Panc1 (cell line): ENCODE results near the gene ERICH3. TPM values are rescaled to one million over a fixed set of nuclear protein-coding genes. Genes with fewer than 3 reads are reported as not detected.
A peak's percentile ranks its signal among the peaks of the same experiment; 100 is the strongest.

Experiments
- ATAC-seq: fragments of 200-7000 bp; cut with Tn5 transposase; 2 replicates; pipeline ENCODE4 v1.9.1; 2020; ENCODE audit warnings: mild to moderate bottlenecking, moderate library complexity
- BruUV-seq: library from RNA; stranded (reverse); fragments of 400-500 nt; replicated peaks from 2 replicates; lab custom pipeline; 2021; lab: Mats Ljungman, UMichigan
- CTCF ChIA-PET: fragments of 300-600 bp; sonication (Branson Sonifier 250); formaldehyde crosslinking; loops from one replicate; lab custom pipeline; 2022; ENCODE audit warnings: antibody characterized with exemption; lab: Charles Lee
- POLR2A ChIA-PET: fragments of 300-600 bp; sonication (Branson Sonifier 250); formaldehyde crosslinking; loops from one replicate; lab custom pipeline; 2022; ENCODE audit warnings: antibody characterized with exemption; lab: Charles Lee
- DNase-seq: peaks from one replicate; pipeline ENCODE4 v3.0.0-alpha.2; 2010; ENCODE audit warnings: low read depth, low spot score
- H3K27ac ChIP-seq: 2 replicates; pipeline ENCODE4 v1.5.1; 2011; ENCODE audit warnings: mild to moderate bottlenecking, low read length, inconsistent platforms
- H3K27me3 ChIP-seq: fragments of 200-500 bp; sonication (Bioruptor generic); 2 replicates; pipeline ENCODE4 v1.6.0; 2014; ENCODE audit warnings: low read length, inconsistent platforms; ENCODE audit not compliant: control insufficient read depth, insufficient read depth
- H3K36me3 ChIP-seq: fragments of 200-500 bp; sonication (Bioruptor generic); 2 replicates; pipeline ENCODE4 v1.5.1; 2014; ENCODE audit warnings: inconsistent platforms, mild to moderate bottlenecking, low read length, moderate library complexity; ENCODE audit not compliant: control insufficient read depth, insufficient read depth
- H3K4me1 ChIP-seq: 2 replicates; pipeline ENCODE4 v1.5.1; 2011; ENCODE audit warnings: inconsistent platforms, mild to moderate bottlenecking, low read length, moderate library complexity; ENCODE audit not compliant: control insufficient read depth, insufficient read depth
- H3K4me3 ChIP-seq, 2 experiments: 2 replicates each; pipeline ENCODE4 v1.5.1; 2011 to 2012; ENCODE audit warnings: low read depth in 2 of 2, low read length in 2 of 2, mild to moderate bottlenecking in 2 of 2, inconsistent platforms in 1 of 2, moderate library complexity in 1 of 2
- H3K9me3 ChIP-seq: fragments of 200-500 bp; sonication (Bioruptor generic); 2 replicates; pipeline ENCODE4 v1.5.1; 2014; ENCODE audit warnings: low read depth, mild to moderate bottlenecking, inconsistent platforms, low read length, moderate library complexity; ENCODE audit not compliant: control insufficient read depth, insufficient read depth
- POLR2AphosphoS5 ChIP-seq: IDR thresholded peaks from 2 replicates; pipeline ENCODE4 v1.6.1; 2012; ENCODE audit warnings: mild to moderate bottlenecking, low read depth, low read length, moderate library complexity
- SIN3A ChIP-seq: IDR thresholded peaks from 2 replicates; pipeline ENCODE4 v1.6.1; 2012; ENCODE audit warnings: low read depth, mild to moderate bottlenecking, low read length, moderate library complexity, borderline replicate concordance; ENCODE audit not compliant: insufficient read depth
- TCF7L2 ChIP-seq: IDR thresholded peaks from 2 replicates; pipeline ENCODE4 v1.6.1; 2011; ENCODE audit warnings: mild to moderate bottlenecking, low read depth, low read length, inconsistent platforms
- in situ Hi-C: cut with HindIII; loops from 2 replicates; pipeline ENCODE4 v1.10.0; 2016; ENCODE audit warnings: low sequenced_read_pairs, low pct_unique_long_range_greater_than_20kb
- intact Hi-C: fragments of 100-400 bp; cut with micrococcal nuclease; formaldehyde crosslinking; loops from one replicate; pipeline ENCODE4 v1.10.0; 2022; ENCODE audit not compliant: unreplicated experiment
- total RNA-seq: library from RNA; stranded (reverse); gene quantifications from one replicate; pipeline ENCODE4 v1.2.1, GENCODE V29; 2021; ENCODE audit not compliant: unreplicated experiment
- TF ChIP-seq, protein P1 (sequence below), 2 experiments: IDR thresholded peaks; 2 replicates each; pipeline ENCODE4 v1.6.1; 2011 to 2012; ENCODE audit warnings: low read depth in 2 of 2, control low read depth in 1 of 2, low read length in 1 of 2, mild to moderate bottlenecking in 1 of 2, moderate library complexity in 1 of 2; ENCODE audit not compliant: insufficient read depth in 1 of 2
- TF ChIP-seq, protein P2 (sequence below): fragments of 450-650 bp; IDR thresholded peaks from 2 replicates; pipeline ENCODE4 v1.5.1; 2017; ENCODE audit warnings: mild to moderate bottlenecking

ERICH3 gene
- total RNA-seq, 1 experiment from 2014 or later: not detected

DNA sequence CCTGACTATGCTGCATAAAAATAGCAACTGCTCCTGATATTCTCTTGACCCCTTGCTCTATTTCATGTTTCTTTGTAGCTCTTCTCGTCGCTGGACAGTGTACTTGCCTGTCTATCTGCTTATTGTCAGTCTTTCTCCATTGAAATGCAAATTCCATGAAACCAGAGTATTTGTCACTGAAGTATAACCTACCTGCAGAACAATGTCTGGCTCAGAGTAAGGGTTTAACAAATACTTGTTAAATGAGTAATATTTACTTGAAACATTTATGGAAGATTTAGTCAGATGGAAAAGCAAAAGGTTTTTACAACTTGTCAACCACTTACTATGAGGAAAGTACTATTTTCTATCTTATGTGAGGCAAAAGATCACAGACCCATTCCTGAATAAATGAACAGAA, 19.9 kb upstream of the ERICH3 start:
- intact Hi-C loops (loop anchor here (10.0 kb wide), 1 partner anchor 489 kb away; no protein-coding TSS in a partner anchor), in situ Hi-C loops (no loop called here)
- peak; percentile 25 for DNase-seq
- no peak overlapping the region for H3K4me3 ChIP-seq
- CTCF ChIA-PET: interaction anchor here (0.7 kb wide), 1 partner anchor 194 kb away, joined by 6 read pairs; no protein-coding TSS in a partner anchor
- no peak overlapping the region for H3K27ac ChIP-seq
- no peaks in the 10 kb centered on the region for H3K36me3 ChIP-seq
- BruUV-seq: no TSS peak
- H3K9me3 ChIP-seq: no peaks in the 10 kb centered on the region
- ATAC-seq: peak; percentile 68
- H3K4me1 ChIP-seq: no peaks in the 10 kb centered on the region; the same call in 1 of the 2 replicates
- POLR2A ChIA-PET: no interaction called here
- TF ChIP-seq, protein P1, sequence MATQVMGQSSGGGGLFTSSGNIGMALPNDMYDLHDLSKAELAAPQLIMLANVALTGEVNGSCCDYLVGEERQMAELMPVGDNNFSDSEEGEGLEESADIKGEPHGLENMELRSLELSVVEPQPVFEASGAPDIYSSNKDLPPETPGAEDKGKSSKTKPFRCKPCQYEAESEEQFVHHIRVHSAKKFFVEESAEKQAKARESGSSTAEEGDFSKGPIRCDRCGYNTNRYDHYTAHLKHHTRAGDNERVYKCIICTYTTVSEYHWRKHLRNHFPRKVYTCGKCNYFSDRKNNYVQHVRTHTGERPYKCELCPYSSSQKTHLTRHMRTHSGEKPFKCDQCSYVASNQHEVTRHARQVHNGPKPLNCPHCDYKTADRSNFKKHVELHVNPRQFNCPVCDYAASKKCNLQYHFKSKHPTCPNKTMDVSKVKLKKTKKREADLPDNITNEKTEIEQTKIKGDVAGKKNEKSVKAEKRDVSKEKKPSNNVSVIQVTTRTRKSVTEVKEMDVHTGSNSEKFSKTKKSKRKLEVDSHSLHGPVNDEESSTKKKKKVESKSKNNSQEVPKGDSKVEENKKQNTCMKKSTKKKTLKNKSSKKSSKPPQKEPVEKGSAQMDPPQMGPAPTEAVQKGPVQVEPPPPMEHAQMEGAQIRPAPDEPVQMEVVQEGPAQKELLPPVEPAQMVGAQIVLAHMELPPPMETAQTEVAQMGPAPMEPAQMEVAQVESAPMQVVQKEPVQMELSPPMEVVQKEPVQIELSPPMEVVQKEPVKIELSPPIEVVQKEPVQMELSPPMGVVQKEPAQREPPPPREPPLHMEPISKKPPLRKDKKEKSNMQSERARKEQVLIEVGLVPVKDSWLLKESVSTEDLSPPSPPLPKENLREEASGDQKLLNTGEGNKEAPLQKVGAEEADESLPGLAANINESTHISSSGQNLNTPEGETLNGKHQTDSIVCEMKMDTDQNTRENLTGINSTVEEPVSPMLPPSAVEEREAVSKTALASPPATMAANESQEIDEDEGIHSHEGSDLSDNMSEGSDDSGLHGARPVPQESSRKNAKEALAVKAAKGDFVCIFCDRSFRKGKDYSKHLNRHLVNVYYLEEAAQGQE (IDR thresholded peaks at IDR 0.05; ENCODE audit: insufficient read depth in 1 of 2, low read depth in 2 of 2, low read length in 1 of 2): no peak
- TF ChIP-seq TCF7L2 (no peak), SIN3A (no peak), POLR2AphosphoS5 (no peak)
- TF ChIP-seq, protein P2, sequence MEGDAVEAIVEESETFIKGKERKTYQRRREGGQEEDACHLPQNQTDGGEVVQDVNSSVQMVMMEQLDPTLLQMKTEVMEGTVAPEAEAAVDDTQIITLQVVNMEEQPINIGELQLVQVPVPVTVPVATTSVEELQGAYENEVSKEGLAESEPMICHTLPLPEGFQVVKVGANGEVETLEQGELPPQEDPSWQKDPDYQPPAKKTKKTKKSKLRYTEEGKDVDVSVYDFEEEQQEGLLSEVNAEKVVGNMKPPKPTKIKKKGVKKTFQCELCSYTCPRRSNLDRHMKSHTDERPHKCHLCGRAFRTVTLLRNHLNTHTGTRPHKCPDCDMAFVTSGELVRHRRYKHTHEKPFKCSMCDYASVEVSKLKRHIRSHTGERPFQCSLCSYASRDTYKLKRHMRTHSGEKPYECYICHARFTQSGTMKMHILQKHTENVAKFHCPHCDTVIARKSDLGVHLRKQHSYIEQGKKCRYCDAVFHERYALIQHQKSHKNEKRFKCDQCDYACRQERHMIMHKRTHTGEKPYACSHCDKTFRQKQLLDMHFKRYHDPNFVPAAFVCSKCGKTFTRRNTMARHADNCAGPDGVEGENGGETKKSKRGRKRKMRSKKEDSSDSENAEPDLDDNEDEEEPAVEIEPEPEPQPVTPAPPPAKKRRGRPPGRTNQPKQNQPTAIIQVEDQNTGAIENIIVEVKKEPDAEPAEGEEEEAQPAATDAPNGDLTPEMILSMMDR: no peak
- no peaks in the 10 kb centered on the region for H3K27me3 ChIP-seq

DNA sequence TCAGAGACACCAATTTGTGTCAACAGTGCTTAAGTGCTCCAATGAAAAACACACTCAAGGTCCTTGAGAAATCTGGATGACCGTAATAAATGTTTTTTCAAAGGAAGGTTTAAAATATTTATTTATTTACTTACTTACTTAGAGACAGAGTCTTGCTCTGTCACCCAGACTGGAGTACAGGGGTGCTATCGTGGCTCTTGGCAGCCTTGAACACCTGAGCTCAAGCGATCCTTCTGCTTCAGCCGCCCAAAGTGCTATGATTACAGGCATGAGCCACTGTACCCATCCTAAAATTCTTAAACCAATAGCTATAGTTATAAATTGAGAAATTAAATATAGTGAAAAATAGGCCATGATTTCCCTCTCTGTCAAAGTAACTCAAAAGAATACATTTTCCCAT, 17.3 kb upstream of the ERICH3 start:
- Histone ChIP-seq H3K27ac (no peak overlapping the region), H3K4me3 (no peak overlapping the region), H3K27me3 (no peaks in the 10 kb centered on the region), H3K4me1 (no peaks in the 10 kb centered on the region; the same call in 1 of the 2 replicates), H3K36me3 (no peaks in the 10 kb centered on the region), H3K9me3 (no peaks in the 10 kb centered on the region)
- intact Hi-C loops (loop anchor here (10.0 kb wide), 1 partner anchor 486 kb away; no protein-coding TSS in a partner anchor), in situ Hi-C loops (no loop called here)
- TF ChIP-seq, protein P1 (IDR thresholded peaks at IDR 0.05; ENCODE audit: insufficient read depth in 1 of 2, low read depth in 2 of 2, low read length in 1 of 2): no peak
- TF ChIP-seq, protein P2: no peak
- TF ChIP-seq SIN3A: no peak
- TF ChIP-seq POLR2AphosphoS5: no peak
- DNase-seq: no peak
- POLR2A ChIA-PET: no interaction called here
- no peak for ATAC-seq
- no TSS peak for BruUV-seq
- CTCF ChIA-PET: no interaction called here
